IPS DF 4.7 (cell line): ENCODE data around the gene ERICH6.
A peak's percentile ranks its signal among the peaks of the same experiment; 100 is the strongest.

Experiments used
- DNase-seq: peaks from one replicate; pipeline ENCODE4 v3.0.0-alpha.2; 2013; ENCODE audit warnings: low spot score; ENCODE audit errors: extremely low read depth

The ERICH6 gene

DNA sequence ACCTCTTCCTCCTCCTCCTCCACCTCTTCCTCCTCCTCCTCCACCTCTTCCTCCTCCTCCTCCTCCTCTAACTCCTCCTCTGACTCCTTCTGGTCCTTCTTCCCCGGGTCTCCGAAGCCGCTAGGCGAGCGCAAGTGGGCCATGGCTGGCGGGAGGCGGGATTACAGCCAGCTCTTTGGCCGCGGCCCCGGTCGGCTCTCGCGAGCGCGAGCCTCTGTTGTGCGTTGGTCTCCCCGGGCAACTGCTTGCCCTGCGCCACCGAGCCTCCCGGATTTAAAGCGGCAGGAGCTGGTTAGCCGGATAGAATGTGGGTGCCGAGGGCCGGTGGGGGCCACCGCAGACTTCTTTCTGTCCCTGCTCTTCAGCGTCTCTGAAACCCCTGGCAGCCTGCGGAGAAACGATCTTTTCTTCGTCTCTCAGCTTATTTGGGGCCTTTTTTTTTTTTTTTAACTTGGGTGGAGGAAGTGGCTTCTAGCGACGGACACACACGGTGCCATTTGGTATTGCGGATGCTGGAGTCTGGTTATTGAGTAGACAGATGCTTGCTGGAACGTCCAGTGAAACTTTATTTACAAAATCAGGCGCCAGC, at the start of gene ERICH6:
ERICH6 (minus strand) TSS at position 165 of the 589 bp plus-strand sequence; CDS start at position 143, 22 bp downstream.
- DNase-seq: peak; percentile 58

DNA sequence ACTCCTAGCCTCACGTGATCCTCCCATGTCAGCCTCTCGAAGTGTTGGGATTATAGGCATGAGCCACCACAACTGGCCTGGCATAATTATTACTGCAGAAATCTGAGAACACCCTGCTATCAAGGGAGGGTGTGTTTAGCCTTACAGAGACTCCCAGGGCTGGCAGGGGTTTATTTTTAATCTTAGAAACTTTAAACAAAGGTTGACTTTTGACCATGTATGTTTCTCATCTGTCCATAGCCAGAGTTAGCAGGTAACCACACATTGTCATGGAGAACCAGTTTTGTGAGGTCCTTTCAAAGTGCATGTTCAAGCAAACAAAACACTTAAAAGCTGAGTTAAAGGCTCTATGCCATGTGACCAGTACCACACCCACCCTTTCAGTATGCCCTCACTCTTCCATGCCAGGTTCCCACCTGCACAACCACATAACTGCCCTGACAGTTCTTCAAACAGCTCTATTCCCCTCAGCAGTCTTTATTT, 48.1 kb upstream of the ERICH6 start:
- DNase-seq: no peak

DNA sequence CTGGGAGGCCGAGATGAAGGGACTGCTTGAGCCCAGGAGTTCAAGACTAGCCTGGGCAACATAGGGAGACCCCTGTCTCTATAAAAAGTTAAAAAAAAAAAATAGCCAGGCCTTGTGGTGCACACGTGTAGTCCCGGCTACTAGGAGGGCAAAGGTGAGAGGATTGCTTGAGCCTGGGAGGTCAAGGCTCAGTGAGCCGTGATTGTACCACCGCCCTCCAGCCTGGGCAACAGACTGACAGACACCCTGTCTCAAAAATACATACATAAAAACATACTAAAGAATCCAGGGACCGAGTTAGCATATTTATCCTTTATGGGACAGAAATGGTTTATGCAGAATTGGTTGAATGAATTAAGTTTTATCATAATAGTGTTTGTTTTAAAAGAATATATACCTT, 45.5 kb upstream of the ERICH6 start:
- DNase-seq: no peak

DNA sequence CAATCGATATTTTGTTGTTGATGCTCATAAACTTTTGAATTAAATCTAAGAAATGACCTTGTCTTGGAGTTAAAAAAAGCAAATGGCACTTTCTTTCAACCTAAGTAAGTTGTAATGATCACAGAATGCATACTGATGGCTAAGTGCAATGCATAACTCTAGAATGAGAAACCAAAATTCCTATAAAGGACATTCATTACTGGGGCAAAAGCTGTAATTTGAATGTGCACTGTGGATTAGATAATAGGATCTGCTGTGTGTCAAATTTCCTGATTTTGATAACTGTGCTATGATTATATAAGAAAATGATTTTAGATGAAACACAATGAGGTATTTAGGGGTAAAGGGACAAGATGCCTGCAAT, 44.9 kb upstream of the ERICH6 start:
- DNase-seq: no peak

DNA sequence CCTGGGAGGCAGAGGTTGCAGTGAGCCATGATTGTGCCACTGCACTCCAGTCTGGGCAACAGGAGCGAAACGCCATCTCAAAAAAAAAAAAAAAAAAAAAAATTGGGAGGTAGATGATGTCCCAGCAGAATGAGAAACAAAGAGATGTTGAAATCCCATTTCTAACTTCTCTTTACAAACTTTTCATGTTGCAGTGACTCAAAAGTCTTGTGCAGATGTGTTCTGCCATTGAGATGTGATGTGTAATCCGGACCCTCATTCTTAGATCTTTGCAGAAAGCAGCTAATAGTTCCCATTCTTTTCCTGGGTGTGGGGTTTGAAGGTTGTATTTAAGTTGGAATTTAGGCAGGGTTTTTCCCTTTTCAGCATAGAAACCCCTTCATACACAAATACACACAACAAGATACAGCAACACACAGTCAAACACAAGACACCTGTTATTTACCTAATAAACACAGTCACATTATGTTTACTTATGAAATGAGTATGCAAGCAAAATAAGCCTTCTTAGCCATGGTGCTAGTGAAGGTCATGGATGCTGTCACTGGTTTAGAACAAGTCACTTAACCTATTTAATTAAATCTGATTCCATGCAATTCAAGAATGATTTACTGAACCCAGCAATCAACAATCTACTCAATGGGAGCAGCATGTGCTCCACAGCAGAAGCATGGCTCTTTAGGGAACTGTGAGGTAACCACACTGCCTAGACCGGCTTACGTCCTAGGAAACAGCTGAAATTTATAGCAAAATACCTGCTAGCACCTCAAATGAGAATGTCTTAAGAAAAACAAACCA, 44.4 kb upstream of the ERICH6 start:
- no peak for DNase-seq

DNA sequence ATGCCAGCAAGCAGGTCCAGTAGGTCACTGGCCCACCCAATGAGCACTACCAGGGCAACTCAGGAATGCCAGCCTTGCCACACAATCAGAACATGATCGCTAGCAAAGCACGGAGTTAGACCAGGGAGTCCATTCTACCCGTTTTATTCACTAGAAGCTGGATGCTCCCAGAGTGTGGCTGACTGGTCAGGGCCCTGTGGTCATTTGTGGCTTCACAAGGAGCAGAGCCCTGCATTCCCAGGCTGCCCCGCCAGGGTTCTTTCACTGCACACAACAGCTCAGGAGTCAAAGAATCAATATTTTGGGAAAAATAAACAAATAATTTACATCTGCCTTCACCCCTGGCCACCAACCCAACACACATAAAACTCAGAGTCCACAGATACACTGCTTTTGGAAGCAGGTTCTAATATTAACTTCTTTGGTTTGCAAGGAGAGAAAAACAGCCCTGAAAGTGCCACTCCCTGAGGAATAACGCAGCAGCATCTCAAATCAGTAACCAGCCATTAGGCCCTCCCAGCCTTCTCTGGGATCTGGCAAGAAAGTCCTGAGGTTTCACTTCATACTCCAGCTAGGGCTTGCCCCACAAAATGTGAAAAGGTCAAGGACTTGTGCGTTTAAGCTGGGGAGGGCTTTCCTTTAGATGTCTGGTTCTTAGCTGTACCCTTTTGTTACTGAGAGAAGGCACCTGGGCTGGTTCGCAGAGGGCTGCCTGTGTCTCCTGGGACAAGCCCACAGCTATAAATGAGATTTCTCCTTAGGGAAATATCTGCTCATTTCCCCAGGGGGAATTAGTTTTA, 43.3 kb upstream of the ERICH6 start:
- no peak for DNase-seq

DNA sequence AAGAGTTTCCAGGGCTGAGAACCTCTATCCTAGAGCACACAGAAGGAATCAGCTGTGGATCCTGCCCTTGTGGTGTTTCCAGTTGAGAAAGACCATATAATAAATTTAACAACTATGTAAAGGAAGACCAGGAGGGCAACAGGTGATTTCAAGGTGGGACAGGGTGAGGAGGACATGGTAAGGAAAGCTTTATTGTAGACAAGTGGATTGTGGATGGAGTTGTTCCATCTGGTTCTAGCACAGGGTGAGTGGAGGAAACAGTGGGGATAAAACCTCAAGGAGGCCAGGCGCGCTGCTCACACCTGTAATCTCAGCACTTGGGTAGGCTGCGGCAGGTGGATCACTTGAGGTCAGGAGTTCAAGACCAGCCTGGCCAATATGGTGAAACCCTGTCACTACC, 42.1 kb upstream of the ERICH6 start:
- no peak for DNase-seq

DNA sequence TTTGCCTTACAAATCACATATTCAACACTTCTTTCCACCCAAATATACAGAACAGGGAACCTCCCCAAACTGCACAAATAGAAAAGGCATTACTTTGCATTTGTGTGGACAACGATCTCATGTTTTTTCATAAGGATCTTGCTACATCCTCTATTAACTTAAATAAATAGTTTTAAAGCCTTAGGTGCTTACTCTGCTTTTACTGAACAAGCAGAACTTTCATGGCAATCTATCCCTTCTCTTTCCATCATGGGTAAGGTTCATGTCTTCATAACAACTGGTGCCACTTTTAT, 41.1 kb upstream of the ERICH6 start:
- no peak for DNase-seq

DNA sequence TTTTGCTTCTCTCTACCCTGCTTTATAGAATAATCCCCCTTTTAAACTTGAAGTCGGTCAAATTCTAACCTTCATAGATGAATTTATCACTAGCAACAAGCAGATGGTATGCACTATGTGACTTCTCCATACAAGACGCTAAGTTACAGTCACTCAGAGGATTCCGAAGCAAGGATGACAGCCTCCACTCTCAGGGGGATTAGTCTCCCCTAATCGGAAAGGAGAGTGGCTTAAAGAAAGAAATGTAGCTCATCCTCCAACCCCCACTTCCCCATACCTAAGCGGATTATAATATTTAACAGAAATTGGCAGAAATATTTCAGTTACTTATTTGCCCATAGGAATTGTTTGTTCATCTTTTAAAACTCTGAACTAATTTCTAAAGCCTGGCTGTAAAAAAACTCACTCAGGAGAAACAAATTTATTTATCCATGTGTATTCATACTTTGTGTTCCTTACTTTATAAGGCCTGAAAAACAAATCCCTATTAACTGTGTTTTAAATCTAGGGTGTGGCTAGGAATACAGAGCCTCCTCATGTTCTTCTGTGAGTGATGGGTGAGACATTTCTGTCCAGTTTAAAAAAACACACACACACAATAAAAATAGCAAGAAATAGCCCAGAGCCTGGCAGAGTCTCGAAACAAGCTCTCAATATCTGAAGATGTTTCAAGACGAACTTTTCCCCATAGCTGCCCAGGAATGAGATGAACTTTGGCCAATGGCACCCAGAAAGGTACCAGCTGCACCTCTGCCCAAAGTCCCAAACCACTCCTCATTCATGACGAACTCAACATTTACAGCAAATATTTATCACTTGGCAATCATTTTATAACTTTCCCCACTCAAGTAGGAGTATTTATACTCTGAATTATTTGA, 40.6 kb upstream of the ERICH6 start:
- DNase-seq: no peak

DNA sequence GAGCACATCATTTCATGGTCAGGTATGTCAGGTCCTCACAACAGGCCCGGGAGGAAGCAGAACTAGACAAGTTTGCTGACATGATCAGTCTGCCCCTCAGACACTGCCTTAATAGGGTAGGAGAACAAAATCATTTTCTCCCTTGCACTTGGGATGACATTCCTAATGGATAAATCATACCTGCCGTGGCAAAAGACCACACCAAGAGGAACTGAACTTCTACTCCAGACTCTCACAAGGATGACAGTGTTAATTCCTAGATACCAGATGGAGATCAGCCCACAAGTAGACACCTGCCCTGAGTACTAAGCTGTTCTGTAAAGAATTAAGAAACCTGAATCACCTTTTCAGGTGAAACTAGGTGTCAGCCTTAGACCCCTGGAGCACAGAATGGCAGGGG, 39.8 kb upstream of the ERICH6 start:
- DNase-seq: no peak

DNA sequence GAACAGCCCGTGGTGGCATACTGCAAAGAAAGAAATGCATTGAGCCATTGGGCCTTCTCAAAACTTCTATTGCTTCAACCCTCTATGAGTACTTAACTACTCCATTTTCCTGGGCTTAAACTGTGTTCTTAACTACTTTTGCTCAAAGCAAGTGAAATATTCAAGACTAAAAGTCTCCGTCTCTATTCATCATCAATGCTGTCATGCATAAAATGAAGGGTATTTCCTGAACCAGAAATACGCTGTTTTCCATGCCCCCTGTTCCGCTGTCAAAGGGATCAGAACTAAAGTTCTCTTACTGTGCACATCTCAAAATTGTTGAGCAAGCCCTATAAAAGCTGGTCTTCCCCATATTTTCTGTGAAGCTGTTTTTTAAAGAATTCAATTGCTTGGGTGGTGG, 39.0 kb upstream of the ERICH6 start:
- no peak for DNase-seq

DNA sequence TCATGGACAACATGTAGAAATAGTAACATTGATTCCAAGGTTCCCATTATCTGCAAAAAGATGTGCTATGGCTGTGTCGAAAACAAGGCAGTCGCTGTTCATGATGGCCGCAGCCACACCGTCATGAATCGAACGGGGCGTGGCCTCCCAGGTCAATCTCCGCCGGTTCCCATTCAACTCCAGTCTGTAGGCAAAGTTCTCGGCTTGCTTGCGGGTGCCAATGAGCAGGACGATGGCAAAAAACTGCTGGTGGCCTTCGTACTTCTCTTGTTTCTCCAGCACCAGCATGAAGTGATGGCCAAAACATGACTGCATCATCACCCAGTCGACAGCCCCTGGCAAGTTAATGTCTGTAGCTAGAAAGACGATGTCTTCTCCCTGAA, 38.4 kb upstream of the ERICH6 start:
- no peak for DNase-seq

DNA sequence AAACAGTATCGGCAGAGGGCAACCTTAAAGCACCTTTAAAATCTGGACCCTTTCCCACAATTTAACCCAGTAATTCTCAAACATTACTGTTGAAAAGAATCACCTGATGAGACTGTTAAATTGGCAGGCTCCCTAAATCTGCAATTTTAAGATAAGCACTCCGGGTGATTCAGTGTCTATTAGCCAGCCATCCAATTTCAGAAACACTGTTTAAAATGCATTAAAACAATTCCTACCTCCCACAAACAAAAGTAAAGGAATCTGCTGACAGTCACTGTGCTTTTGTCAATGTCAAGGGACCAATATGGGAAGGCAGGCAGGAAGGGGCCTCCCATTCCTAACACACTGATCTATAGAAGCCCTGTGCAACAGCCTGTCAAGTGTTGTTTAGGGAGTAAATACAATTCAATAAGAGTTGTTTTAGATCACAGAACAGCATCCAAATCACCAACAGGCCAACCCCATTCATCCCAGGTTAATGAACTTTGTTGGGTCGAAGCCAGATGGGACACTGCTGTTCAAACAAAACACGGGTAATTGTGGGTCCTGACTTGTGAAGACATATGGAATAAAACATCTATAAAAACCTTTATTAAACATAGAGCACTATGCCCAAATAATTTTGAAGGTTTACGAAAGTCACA, 37.9 kb upstream of the ERICH6 start:
- DNase-seq: no peak

DNA sequence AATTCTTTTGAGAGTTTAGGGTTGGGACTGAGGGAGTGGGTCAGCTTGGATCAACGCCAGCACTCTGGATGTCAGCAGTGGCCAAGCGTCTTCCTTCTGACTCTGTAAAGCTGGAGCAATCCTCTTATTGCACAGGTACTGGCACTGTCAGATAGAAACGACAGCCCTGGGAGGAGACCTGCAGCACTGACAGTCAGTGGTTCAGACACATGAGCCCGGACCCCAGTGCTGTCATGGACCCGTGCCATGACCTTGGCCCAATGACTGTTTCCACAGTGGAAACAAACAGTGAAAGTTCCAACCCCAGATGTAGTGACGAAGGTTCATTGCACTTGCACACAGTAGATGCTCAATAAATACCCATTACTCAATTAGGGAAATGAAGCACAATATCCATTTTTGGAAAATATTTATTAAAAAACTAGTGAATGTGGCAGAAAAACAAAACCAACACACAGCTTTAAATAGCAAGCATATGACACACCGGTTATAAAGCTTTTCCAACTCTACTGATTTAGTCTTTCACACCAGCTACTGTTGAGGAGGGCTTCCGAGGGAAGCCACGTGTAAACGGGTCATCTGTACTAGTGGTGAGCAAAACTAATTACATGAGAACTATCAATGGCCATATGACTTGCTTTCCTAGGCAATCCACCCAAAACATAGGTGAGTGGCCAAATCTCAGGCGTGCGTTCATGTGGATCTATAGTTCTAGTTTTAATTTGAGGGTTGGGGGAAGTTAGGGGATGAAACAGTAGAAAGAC, 37.2 kb upstream of the ERICH6 start:
- no peak for DNase-seq

DNA sequence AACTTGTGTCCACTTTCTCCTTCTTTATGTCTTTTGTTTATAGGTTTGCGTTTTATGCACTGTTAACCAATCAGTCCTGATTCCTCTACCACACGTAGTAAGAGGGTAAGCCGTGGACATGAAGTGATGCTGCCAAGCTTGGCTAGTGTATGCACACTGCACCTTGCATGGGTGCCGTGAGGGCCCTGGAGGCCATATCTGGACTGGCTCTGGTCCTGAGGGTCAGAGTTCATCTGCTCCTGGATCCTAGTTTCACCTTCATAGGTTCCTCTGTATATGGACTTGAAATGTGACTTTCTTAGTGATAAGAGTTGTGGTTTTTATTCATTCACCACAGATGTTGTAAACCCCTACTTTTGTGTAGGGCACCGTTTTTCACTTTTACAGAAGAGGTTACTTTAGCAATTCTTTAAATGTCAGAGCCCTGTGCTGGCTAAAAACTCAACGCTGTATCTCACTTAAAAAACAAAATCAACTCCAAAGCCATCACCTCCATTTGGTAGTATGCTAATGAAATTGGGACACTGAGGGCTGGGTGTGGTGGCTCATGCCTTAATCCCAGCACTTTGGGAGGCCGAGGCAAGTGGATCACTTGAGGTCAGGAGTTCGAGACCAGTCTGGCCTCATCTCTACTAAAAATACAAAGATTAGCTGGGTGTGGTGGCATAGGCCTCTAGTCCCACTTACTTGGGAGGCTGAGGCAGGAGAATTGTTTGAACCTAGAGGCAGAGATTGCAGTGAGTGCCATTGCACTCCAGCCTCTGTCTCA, 36.3 kb upstream of the ERICH6 start:
- no peak for DNase-seq

DNA sequence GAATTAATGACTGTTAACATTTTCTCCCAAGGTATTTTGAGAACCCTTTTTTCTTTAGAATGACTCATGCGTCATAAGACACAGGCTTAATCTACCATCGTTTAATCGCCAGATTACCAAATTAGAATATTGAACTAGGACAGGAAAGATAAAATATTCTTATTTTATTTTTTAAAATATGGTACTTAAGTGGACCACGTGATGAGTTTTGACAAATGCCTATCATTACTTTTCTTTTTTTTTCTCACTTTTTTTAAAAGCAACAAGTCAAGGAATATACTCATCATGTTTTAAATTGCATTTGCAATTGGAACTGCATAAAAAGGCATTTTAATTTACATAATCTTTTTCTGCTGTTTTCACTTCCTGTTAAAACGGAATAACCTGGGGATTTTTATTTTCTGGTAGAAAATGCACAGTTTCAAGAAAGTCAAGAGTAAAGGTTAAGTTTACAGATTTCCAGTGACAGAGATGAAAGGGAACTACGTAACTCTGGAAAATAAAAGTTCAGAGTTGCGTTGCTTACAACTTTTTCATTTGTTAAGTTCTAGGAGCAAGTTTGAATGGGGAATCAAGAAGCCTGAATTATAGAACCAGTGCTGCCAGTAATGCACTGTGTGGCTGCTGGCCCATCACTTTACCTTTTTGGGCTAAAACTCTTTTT, 35.6 kb upstream of the ERICH6 start:
- no peak for DNase-seq

DNA sequence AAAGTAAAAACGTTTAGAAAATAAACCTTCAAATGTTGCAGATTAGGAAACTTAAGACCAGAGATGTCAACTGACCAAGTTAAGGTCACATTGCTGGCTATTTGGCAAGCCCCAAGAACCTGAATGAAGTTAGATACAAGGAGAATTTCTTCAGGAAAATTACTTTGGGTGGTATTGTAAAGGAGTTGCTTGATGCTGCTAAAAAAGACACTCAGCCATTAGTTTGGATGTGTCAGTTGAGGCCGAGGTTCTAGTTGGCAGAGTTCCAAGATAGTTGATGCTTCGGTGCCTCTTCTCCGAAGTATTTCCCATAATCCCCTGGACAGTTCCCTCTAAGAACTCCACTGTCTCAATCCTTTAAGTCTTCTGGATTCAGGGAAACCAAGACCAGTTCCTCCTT, 35.0 kb upstream of the ERICH6 start:
- no peak for DNase-seq

DNA sequence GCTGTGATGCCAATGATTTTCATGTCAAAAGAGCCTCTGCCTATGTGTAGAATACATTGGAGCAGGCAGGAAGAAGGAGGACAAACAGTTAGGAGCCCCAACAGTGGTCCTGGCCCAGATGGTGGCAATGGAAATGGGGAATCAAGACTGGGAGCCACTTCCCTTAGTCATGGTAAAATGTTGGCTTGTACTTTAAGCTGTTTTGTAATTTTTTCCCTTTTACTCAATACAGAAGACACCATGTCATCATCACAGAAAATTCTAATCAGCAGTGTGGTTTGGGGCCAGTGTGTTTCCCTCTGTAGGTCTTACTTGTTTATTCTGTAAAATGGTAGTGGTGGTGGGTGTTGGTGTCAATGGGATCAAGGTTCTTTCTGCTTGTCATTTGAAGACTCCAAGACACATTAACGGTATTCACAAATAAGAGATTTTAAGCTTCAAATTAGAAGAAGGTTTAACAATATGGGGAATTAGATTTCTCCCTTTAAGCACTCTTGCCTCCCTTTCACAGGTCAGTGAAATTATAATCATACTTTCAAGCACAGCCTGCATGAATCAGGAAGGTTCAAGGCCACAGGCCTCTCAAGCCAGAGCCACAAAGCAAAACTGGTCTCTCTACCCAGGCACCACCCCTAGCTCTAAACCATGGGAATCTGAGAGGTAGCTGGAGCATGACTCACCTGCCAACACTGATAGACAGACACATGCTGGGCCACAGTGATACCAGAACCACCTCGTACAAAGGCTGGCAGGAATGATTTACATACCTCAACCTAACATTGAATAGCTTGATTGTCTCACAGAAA, 34.4 kb upstream of the ERICH6 start:
- no peak for DNase-seq
